Activated B cell treated with CpG ODN at 0.5 μM for 24 hours (primary cell): Measurements from ENCODE around the gene SLC35B1. TPM values are rescaled to one million over a fixed set of nuclear protein-coding genes. Genes with fewer than 3 reads are reported as not detected.
"Not testable (repeated sequence)": the region's sequence is repeated elsewhere in the genome, so short reads cannot be mapped to it uniquely, and the experiment has no call there.

Experiments used
- ATAC-seq: fragments of 200-7000 bp; cut with Tn5 transposase; one replicate; pipeline ENCODE4 v1.10.0; 2021; ENCODE audit warnings: low read depth, mild to moderate bottlenecking, moderate library complexity
- CTCF ChIA-PET: fragments of 350-600 bp; sonication (Branson Sonifier 250); formaldehyde crosslinking; loops from one replicate; lab custom pipeline; 2021; ENCODE audit warnings: antibody characterized with exemption; lab: Charles Lee
- POLR2A ChIA-PET: fragments of 350-600 bp; sonication (Branson Sonifier 250); formaldehyde crosslinking; loops from one replicate; lab custom pipeline; 2021; ENCODE audit warnings: antibody characterized with exemption; lab: Charles Lee
- DNase-seq: peaks from one replicate; pipeline ENCODE4 v3.0.0; 2022
- H3K27ac Mint-ChIP-seq: one replicate; pipeline ENCODE4 v1.8.0; 2020; ENCODE audit warnings: mixed read lengths
- H3K27me3 Mint-ChIP-seq: one replicate; pipeline ENCODE4 v1.8.0; 2021; ENCODE audit warnings: mixed read lengths
- H3K36me3 Mint-ChIP-seq: one replicate; pipeline ENCODE4 v1.8.0; 2021; ENCODE audit warnings: low read depth, mixed read lengths
- H3K4me1 Mint-ChIP-seq: one replicate; pipeline ENCODE4 v1.8.0; 2021; ENCODE audit warnings: mixed read lengths
- H3K4me3 Mint-ChIP-seq: one replicate; pipeline ENCODE4 v1.8.0; 2020; ENCODE audit warnings: mild to moderate bottlenecking, mixed read lengths
- H3K9me3 Mint-ChIP-seq: one replicate; pipeline ENCODE4 v1.8.0; 2020; ENCODE audit warnings: mixed read lengths
- CTCF ChIP-seq: fragments of 200-600 bp; IDR thresholded peaks from one replicate; pipeline ENCODE4 v1.8.0; 2022; ENCODE audit warnings: antibody characterized with exemption, mild to moderate bottlenecking
- intact Hi-C: fragments of 100-400 bp; cut with micrococcal nuclease; formaldehyde crosslinking; loops from one replicate; pipeline ENCODE4 v1.15.1; 2024
- total RNA-seq: library from RNA; stranded (reverse); gene quantifications from 2 replicates; pipeline ENCODE4 v1.2.3, GENCODE V29; 2022

SLC35B1 gene
- total RNA-seq, 1 donor from 2014 or later = 53.8 TPM

- ChIA-PET POLR2A (interaction anchor here (0.5 to 2.3 kb wide), 8 partner anchors 14 to 350 kb away, joined by 3 to 6 read pairs (median 4); partner anchors contain the start of genes FAM117A, KAT7, PHB1 and SLC35B1), CTCF (interaction anchor here (1.6 kb wide), 1 partner anchor 106 kb away, joined by 7 read pairs; no protein-coding TSS in a partner anchor)
- DNase-seq = no peak
- peaks cover 46% of the 10 kb centered on the region for H3K4me1 Mint-ChIP-seq
- no peak for TF ChIP-seq CTCF
- H3K27me3 Mint-ChIP-seq = no peaks in the 10 kb centered on the region
- no peaks in the 10 kb centered on the region for H3K9me3 Mint-ChIP-seq
- intact Hi-C loops = loop anchor here (1.0 to 10.0 kb wide), 8 partner anchors 19 to 1134 kb away; partner anchors contain the start of genes KAT7, PDK2, PHB1 and ZNF652
- H3K27ac Mint-ChIP-seq = peak overlapping the region; percentile 99
- peaks cover 34% of the 10 kb centered on the region for H3K36me3 Mint-ChIP-seq
- ATAC-seq = peak; percentile 35
- peak overlapping the region; percentile 98 for H3K4me3 Mint-ChIP-seq
Observed at GRCh38 chr17:49676276-49676868, 31.4 kb downstream of the SLC35B1 start.

GRCh38 chr17:49674507-49674906, 33.3 kb downstream of the SLC35B1 start:
- Mint-ChIP-seq H3K27me3 (no peaks in the 10 kb centered on the region), H3K27ac (peak overlapping the region; percentile 99), H3K4me3 (no peak overlapping the region), H3K36me3 (peaks cover 36% of the 10 kb centered on the region), H3K4me1 (peaks cover 50% of the 10 kb centered on the region), H3K9me3 (no peaks in the 10 kb centered on the region)
- ChIA-PET POLR2A (interaction anchor here (0.6 to 2.3 kb wide), 2 partner anchors 33 to 125 kb away, joined by 3 to 6 read pairs; partner anchors contain the start of gene SLC35B1), CTCF (interaction anchor here (1.0 kb wide), 1 partner anchor 22 kb away, joined by 3 read pairs; no protein-coding TSS in a partner anchor)
- TF ChIP-seq CTCF = no peak
- DNase-seq = no peak
- ATAC-seq = no peak
- intact Hi-C loops = loop anchor here (10.0 kb wide), 2 partner anchors 260 to 420 kb away; partner anchors contain the start of genes PDK2 and PHB1

GRCh38 chr17:49673679-49674078, 34.1 kb downstream of the SLC35B1 start:
- POLR2A ChIA-PET = interaction anchor here (0.6 kb wide), 1 partner anchor 126 kb away, joined by 3 read pairs; no protein-coding TSS in a partner anchor
- CTCF ChIA-PET = not testable (repeated sequence)
- intact Hi-C loops = loop anchor here (10.0 kb wide), 2 partner anchors 259 to 421 kb away; partner anchors contain the start of genes PDK2 and PHB1

GRCh38 chr17:49670641-49671040, 37.1 kb downstream of the SLC35B1 start:
- no peak overlapping the region for H3K4me3 Mint-ChIP-seq
- TF ChIP-seq CTCF = no peak
- H3K27ac Mint-ChIP-seq = no peak overlapping the region
- POLR2A ChIA-PET = interaction anchor here (1.3 kb wide), 1 partner anchor 10 kb away, joined by 3 read pairs; no protein-coding TSS in a partner anchor
- ATAC-seq (no peak), DNase-seq (no peak)
- intact Hi-C loops = loop anchor here (10.0 kb wide), 2 partner anchors 256 to 424 kb away; partner anchors contain the start of genes PDK2 and PHB1
- no peaks in the 10 kb centered on the region for H3K9me3 Mint-ChIP-seq
- peaks cover 30% of the 10 kb centered on the region for H3K4me1 Mint-ChIP-seq
- H3K36me3 Mint-ChIP-seq = peaks cover 29% of the 10 kb centered on the region
- CTCF ChIA-PET = interaction anchor here (0.8 kb wide), 1 partner anchor 24 kb away, joined by 3 read pairs; no protein-coding TSS in a partner anchor
- no peaks in the 10 kb centered on the region for H3K27me3 Mint-ChIP-seq

More at GRCh38 chr17:49673679-49674078, 34.1 kb downstream of the SLC35B1 start:
- peak overlapping the region; percentile 66 for H3K27ac Mint-ChIP-seq
- H3K9me3 Mint-ChIP-seq, H3K27me3 Mint-ChIP-seq, ATAC-seq, DNase-seq, H3K4me3 Mint-ChIP-seq: not testable (repeated sequence)
- H3K36me3 Mint-ChIP-seq = peaks cover 36% of the 10 kb centered on the region
- peaks cover 50% of the 10 kb centered on the region for H3K4me1 Mint-ChIP-seq

- POLR2A ChIA-PET = interaction anchor here (1.3 kb wide), 1 partner anchor 9 kb away, joined by 3 read pairs; no protein-coding TSS in a partner anchor
- Mint-ChIP-seq H3K9me3 (no peaks in the 10 kb centered on the region), H3K4me3 (no peak overlapping the region), H3K27me3 (no peaks in the 10 kb centered on the region), H3K27ac (no peak overlapping the region), H3K36me3 (peaks cover 24% of the 10 kb centered on the region), H3K4me1 (peaks cover 24% of the 10 kb centered on the region)
- DNase-seq (no peak), ATAC-seq (no peak)
- intact Hi-C loops = loop anchor here (10.0 kb wide), 2 partner anchors 255 to 425 kb away; partner anchors contain the start of genes PDK2 and PHB1
- TF ChIP-seq CTCF = no peak
- CTCF ChIA-PET = no interaction called here
Observed at GRCh38 chr17:49670002-49670401, 37.8 kb downstream of the SLC35B1 start.
